Gastrocnemius medialis (tissue), 4 donors: ENCODE measurements around the gene TBX3. TPM values are rescaled to one million over a fixed set of nuclear protein-coding genes. Genes with fewer than 3 reads are reported as not detected.

Experiments
- ATAC-seq, 2 donors: fragments of 150-250 bp; one replicate each; pipeline ENCODE4 v1.9.1; 2016
- DNase-seq, 2 donors: peaks; one replicate each; pipeline ENCODE4 v3.0.0-alpha.2; 2019
- H3K27ac ChIP-seq, 4 donors: fragments of 200-600 bp; sonication (generic); 1 replicate in 1 of 4; 2 replicates in 3 of 4; pipeline ENCODE4 v1.5.1; 2016 to 2018; ENCODE audit warnings: mild to moderate bottlenecking in 2 of 4, moderate library complexity in 1 of 4
- H3K27me3 ChIP-seq, 3 donors: fragments of 200-600 bp; sonication (generic) in 2 of 3; 1 replicate in 1 of 3; 2 replicates in 2 of 3; pipeline versions ENCODE4 v1.5.1 to v1.6.0; 2016 to 2019; ENCODE audit warnings: mild to moderate bottlenecking in 1 of 3, moderate library complexity in 1 of 3
- H3K36me3 ChIP-seq, 2 donors: fragments of 200-600 bp; sonication (generic) in 1 of 2; one replicate each; pipeline ENCODE4 v1.5.1; 2017 to 2018
- H3K4me1 ChIP-seq, 2 donors: fragments of 200-600 bp; sonication (generic) in 1 of 2; one replicate each; pipeline ENCODE4 v1.5.1; 2016 to 2017; ENCODE audit warnings: mild to moderate bottlenecking in 2 of 2
- H3K4me3 ChIP-seq, 4 donors: fragments of 200-600 bp; sonication (generic) in 3 of 4; 1 replicate in 1 of 4; 2 replicates in 3 of 4; pipeline ENCODE4 v1.5.1; 2016 to 2019; ENCODE audit warnings: mild to moderate bottlenecking in 2 of 4
- H3K9me3 ChIP-seq, 3 donors: fragments of 200-600 bp; sonication (generic) in 2 of 3; 1 replicate in 1 of 3; 2 replicates in 2 of 3; pipeline ENCODE4 v1.5.1; 2016 to 2019
- CTCF ChIP-seq, 5 experiments: fragments of 450-650 bp in 3 of 5; fragments of 200-600 bp in 2 of 5; sonication (generic) in 2 of 5; IDR thresholded peaks in 4 of 5; conservative IDR thresholded peaks in 1 of 5; 1 replicate in 4 of 5; 2 replicates in 1 of 5; pipeline ENCODE4 v1.5.1; 2016 to 2019; ENCODE audit warnings: antibody characterized with exemption in 5 of 5, mild to moderate bottlenecking in 3 of 5, moderate library complexity in 3 of 5
- POLR2A ChIP-seq, 2 donors: fragments of 450-650 bp; IDR thresholded peaks; one replicate each; pipeline ENCODE4 v1.6.1; 2017; ENCODE audit warnings: antibody characterized with exemption in 2 of 2, mild to moderate bottlenecking in 2 of 2, moderate library complexity in 2 of 2
- in situ Hi-C, 4 donors: fragments of 200-750 bp; cut with MboI; loops; one replicate each; pipeline versions ENCODE4 v1.15.0 to v1.8.0; 2017; ENCODE audit warnings: low sequenced_read_pairs in 4 of 4
- intact Hi-C: fragments of 100-400 bp; cut with DNase I; formaldehyde crosslinking; loops from one replicate; pipeline ENCODE4 v1.15.1; 2023; ENCODE audit warnings: low total_unique reads
- total RNA-seq, 4 donors: library from RNA; depleted of rRNA; stranded (reverse); fragments of >200 nt; gene quantifications; one replicate each; pipeline versions ENCODE4 v1.1.0 to v1.2.3, GENCODE V29; 2016

Gene TBX3
- total RNA-seq, 4 donors from 2014 or later: 7.5 to 16.7 (median 11.9) TPM

GRCh38 chr12:114671443-114672411 is 12.2 kb downstream of the TBX3 start:
- intact Hi-C loops: no loop called here
- Histone ChIP-seq H3K27ac (peak overlapping the region; percentile 64 to 80 (median 70)), H3K4me1 (peaks cover 7 to 9% of the 10 kb centered on the region in 2 donors), H3K4me3 (peak overlapping the region; percentile 6 to 33 (median 26)), H3K36me3 (peaks cover 0 to 23% of the 10 kb centered on the region in 2 donors), H3K27me3 (peaks cover 0 to 9% (median 8%) of the 10 kb centered on the region in 3 donors), H3K9me3 (no peaks in the 10 kb centered on the region)
- in situ Hi-C loops: no loop called here
- DNase-seq (peak in 1 of 2 donors; percentile 26), ATAC-seq (no peak)
- TF ChIP-seq CTCF (IDR thresholded peaks at IDR 0.05 in 4 of 5, conservative IDR thresholded peaks at IDR 0.05 in 1 of 5): no peak
- no peak for TF ChIP-seq POLR2A (IDR thresholded peaks at IDR 0.05)

GRCh38 chr12:114671066-114671442 is 12.9 kb downstream of the TBX3 start:
- Histone ChIP-seq H3K4me1 (peaks cover 6 to 7% of the 10 kb centered on the region in 2 donors), H3K36me3 (peaks cover 0 to 16% of the 10 kb centered on the region in 2 donors), H3K27me3 (peaks cover under 1 to 14% (median 13%) of the 10 kb centered on the region in 3 donors), H3K4me3 (peak overlapping the region in 2 of 4 donors; percentile 25 to 33), H3K9me3 (no peaks in the 10 kb centered on the region), H3K27ac (peak overlapping the region; percentile 64 to 80 (median 70))
- no peak for TF ChIP-seq CTCF (IDR thresholded peaks at IDR 0.05 in 4 of 5, conservative IDR thresholded peaks at IDR 0.05 in 1 of 5)
- no peak for TF ChIP-seq POLR2A (IDR thresholded peaks at IDR 0.05)
- ATAC-seq (no peak), DNase-seq (no peak)
- intact Hi-C loops: no loop called here
- in situ Hi-C loops: no loop called here

- H3K36me3 ChIP-seq: peaks cover 0 to 10% of the 10 kb centered on the region in 2 donors
- peaks cover 7 to 19% (median 19%) of the 10 kb centered on the region in 3 donors for H3K27me3 ChIP-seq
- intact Hi-C loops: no loop called here
- no peaks in the 10 kb centered on the region for H3K9me3 ChIP-seq
- H3K4me3 ChIP-seq: peak overlapping the region in 1 of 4 donors; percentile 0
- peaks cover 6 to 7% of the 10 kb centered on the region in 2 donors for H3K4me1 ChIP-seq
- peak overlapping the region; percentile 42 to 80 (median 70) for H3K27ac ChIP-seq
- no peak for TF ChIP-seq POLR2A (IDR thresholded peaks at IDR 0.05)
- no peak for TF ChIP-seq CTCF (IDR thresholded peaks at IDR 0.05 in 4 of 5, conservative IDR thresholded peaks at IDR 0.05 in 1 of 5)
- ATAC-seq (no peak), DNase-seq (no peak)
- in situ Hi-C loops: no loop called here
These were observed 13.5 kb downstream of the TBX3 start for GRCh38 chr12:114670291-114670980.

GRCh38 chr12:114669401-114670290 is 14.3 kb downstream of the TBX3 start:
- Histone ChIP-seq H3K4me1 (peaks cover 6 to 7% of the 10 kb centered on the region in 2 donors), H3K27me3 (peaks cover 12 to 27% (median 27%) of the 10 kb centered on the region in 3 donors)
- intact Hi-C loops: loop anchor here (2.0 kb wide), 2 partner anchors 15 to 963 kb away; partner anchors contain the start of gene TBX3

More at GRCh38 chr12:114669401-114670290, 14.3 kb downstream of the TBX3 start:
- ATAC-seq (no peak), DNase-seq (no peak)
- in situ Hi-C loops: loop anchor here in 1 of 4 donors (10.0 kb wide), 1 partner anchor 1085 kb away; no protein-coding TSS in a partner anchor
- peak overlapping the region; percentile 42 to 80 (median 70) for H3K27ac ChIP-seq
- TF ChIP-seq POLR2A (IDR thresholded peaks at IDR 0.05) (no peak), CTCF (IDR thresholded peaks at IDR 0.05 in 4 of 5, conservative IDR thresholded peaks at IDR 0.05 in 1 of 5) (no peak)
- H3K9me3 ChIP-seq: no peaks in the 10 kb centered on the region
- H3K36me3 ChIP-seq: peaks cover 0 to 10% of the 10 kb centered on the region in 2 donors
- peak overlapping the region; percentile 52 to 73 (median 60) for H3K4me3 ChIP-seq
